ENCODE data around the gene SOX15.

- TF ChIP-seq, protein P1, sequence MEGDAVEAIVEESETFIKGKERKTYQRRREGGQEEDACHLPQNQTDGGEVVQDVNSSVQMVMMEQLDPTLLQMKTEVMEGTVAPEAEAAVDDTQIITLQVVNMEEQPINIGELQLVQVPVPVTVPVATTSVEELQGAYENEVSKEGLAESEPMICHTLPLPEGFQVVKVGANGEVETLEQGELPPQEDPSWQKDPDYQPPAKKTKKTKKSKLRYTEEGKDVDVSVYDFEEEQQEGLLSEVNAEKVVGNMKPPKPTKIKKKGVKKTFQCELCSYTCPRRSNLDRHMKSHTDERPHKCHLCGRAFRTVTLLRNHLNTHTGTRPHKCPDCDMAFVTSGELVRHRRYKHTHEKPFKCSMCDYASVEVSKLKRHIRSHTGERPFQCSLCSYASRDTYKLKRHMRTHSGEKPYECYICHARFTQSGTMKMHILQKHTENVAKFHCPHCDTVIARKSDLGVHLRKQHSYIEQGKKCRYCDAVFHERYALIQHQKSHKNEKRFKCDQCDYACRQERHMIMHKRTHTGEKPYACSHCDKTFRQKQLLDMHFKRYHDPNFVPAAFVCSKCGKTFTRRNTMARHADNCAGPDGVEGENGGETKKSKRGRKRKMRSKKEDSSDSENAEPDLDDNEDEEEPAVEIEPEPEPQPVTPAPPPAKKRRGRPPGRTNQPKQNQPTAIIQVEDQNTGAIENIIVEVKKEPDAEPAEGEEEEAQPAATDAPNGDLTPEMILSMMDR (IDR thresholded peaks at IDR 0.05; ENCODE audit: low read length) = no peak
- TF ChIP-seq EZH2 (optimal IDR thresholded peaks at IDR 0.05; ENCODE audit: low read depth, low read length) = no peak
Observed at GRCh38 chr17:7558544-7559319, 31.2 kb downstream of the SOX15 start, which contains the start of gene TNFSF13.
